Right kidney (tissue), 1 donor: ENCODE measurements around the gene CLIP4.
"Not testable (repeated sequence)": the region's sequence is repeated elsewhere in the genome, so short reads cannot be mapped to it uniquely, and the experiment has no call there.

Experiments used
- DNase-seq: peaks from one replicate; pipeline ENCODE4 v3.0.0-alpha.2; 2016

Gene CLIP4

DNA sequence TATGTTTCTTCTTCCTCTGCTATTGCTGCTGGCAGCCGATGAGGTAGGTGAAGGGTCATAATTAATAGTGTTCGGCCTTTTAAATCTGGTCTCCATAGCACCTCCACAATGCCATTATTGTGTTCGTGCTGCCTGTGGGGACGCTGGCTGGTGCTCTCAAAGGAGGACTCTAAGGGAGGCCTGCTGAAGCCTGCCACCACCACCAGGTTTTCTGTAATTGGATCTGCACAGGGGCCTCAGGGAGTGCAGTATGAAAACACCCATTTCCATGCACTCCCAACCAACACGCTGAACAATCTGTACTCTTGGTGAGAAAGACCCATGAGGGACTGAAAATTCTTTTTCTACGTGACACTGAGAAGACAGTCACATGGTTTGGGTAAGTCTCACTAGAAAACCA, 17.6 kb upstream of the CLIP4 start:
- DNase-seq: no peak

DNA sequence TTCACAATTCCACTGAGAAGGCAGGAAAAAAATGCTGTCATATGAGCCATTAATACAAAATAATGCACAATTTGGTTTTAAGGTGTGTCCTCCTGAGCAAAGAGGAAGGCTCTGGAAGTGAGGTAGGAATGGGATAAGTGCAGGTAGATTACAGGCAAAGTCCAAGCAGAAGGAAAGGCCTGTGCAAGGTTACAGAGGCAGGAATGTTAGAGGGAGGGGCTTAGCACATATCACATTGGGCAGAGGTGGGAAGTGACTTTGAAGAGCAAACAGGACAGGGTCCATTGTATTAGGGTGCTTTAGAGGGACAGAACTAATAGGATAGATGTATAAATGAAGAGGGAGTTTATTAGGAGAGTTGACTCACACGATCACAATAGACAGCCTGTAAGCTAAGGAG, 14.7 kb upstream of the CLIP4 start:
- DNase-seq: no peak

DNA sequence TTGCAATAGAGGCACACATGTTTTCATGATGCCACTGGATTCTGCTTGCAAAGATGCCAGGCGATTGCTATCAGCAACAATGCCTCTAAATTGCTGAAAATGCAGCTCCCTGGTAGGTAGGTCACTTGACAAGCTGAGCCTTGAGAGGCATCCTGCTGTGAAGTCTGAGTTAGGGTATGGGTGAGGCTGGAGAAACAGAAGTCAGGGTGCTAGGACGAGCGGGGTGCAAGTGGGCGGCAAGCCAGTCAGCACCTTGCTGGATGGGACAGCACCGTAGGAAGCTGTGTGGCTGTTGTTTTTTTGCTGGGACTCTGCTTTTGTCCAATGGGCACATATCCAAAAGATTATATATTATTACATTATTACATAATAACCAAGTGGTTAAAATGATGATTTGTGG, 10.5 kb upstream of the CLIP4 start:
- no peak for DNase-seq

DNA sequence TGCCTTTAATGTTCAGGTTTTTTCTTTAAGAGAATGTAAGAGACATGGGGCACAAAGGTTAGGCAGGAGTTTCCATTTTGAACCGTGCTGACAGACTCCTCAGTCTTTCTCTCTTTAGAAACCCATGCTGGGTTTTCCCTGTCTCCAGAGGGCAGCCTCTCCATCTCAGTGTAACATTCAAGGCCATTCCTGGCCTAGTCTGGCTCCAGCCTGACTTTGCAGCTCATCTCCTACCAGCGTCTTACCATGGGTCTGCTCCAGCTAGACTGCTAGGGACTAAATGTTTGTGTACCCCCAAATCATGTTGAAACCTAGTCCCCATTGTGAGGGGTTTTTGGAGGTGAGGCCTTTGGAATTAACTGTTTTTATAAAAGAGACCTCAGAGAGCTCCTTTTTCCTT, 9.8 kb upstream of the CLIP4 start:
- no peak for DNase-seq

DNA sequence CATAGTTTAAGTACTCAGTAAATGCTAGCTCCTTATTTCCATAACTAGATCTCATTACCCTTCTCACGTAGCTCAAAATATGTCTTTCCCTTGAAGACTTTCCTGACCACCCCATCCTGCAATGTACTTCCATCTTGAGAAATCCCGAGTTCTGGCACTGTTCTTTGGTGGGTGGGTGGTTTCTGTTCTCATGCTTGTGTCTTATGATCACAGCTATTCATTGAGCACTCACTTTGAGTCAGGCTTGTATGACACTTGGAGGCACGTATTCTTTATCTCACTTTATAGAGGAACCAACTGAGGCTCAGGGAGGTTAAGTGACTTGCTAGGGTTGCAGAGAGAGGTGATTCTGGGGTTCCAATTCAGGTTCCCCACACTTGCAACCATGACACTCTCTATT, 9.0 kb upstream of the CLIP4 start:
- DNase-seq: no peak

DNA sequence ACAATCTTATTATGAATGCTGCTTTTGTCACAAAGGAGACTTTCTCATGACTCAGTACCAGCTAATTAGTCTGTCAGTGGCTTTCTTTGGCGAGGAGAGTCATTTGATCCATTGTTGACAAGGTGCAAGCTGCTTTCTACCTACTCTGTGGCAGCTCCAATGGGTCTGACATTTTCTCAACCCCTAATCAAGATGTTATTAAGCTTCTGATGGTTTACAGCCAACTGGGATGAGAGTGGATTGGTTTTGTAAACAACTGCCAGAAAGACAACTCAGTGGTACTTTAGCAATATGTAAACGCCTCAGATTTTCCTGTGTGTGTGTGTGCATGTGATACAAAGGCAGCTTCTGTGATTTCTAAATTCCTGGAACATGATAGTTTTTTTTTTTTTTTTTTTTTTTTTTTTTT, 8.2 kb upstream of the CLIP4 start:
- DNase-seq: no peak

DNA sequence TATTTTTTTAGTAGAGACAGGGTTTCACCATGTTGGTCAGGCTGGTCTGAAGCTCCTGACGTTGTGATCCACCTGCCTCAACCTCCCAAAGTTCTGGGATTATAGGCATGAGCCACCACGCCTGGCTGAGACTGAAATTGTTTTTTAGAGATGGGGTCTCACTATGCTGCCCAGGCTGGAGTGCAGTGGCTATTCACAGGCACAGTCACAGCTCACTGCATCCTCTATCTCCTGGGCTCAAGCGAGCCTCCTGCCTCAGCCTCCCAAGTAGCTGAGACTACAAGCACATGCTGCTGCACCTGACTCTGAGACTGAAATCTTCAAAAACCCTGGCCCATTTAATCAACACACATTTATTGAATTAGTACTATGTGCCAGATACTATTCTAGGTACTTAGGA, 7.7 kb upstream of the CLIP4 start:
- DNase-seq: not testable (repeated sequence)

DNA sequence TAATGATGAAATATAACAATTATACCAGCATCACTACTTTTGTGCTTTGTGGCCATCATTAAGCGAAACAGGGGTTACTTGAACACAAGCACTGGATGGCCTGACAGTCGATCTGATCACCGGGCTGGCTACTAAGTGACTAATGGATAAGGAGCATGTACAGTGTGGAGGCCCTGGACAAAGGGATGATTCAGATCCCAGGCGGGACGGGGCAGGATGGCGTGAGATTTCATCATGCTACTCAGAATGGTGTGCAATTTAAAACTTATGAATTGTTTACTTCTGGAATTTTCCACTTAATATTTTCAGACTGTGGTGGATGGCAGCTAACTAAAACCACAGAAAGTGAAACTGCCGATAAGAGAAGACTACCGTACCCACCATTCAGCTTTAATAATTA, 7.0 kb upstream of the CLIP4 start:
- DNase-seq: no peak

DNA sequence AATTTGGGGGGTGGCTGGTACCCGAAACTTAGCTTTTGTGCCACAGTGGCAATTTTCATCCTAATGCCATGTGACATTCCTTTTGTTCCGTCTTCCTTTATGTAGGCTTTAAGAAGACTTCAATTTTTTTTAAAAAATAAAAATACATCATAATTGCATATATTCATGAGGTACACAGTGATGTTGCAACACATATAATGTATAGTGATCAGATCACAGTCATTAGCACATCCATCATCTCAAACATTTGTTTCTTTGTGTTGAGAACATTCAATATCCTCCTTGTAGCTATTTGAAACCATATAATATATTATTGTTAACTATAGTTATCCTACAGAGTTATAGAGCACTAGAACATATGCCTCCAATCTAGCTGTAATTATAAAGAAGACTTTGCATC, 6.0 kb upstream of the CLIP4 start:
- no peak for DNase-seq

DNA sequence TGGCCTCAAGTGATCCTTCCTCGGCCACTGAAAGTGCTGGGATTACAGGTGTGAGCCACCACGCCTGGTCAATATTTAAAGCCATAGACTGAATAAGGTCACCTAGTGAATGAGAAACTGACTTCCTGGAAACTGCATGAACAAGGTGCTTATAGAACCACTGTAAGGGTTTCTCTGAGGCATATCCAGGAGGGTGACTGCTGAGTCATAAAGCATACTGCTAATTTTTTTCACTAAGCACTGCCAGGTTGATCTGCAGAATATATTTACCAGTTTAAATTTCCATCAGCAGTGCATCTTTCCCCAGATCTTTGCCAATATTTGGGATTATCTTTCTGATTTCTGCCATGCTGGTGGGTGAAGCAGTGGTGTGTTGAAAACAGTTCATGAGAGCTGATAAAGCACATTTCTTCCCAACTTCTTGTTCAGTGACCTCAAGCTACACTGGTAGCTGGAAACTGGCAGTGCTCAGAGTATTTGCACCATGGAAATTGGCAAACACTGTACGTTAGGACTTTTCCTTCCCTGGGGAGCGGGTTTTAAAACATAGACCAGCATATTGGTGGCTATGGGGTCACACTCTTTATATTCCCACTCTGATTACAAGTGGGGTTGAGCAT, 4.2 kb upstream of the CLIP4 start:
- DNase-seq: no peak

DNA sequence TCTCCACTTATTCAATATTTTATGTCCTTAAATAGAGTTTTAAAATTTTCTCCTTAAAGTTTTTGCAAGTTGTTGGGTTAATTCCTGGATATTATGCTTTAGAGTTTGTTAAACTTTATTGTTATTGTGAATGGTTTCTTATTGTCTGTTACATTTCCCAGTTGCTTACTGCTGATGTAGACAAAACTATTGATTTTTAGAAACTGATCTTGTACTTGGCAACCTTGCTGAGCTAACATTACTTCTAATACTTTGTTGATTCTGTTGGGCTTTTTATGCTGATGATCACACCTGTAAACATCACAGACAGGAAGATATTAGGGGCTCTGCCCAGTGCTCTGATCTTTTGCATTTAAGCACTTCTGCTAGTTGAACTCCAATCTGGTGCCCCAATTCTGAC, 2.8 kb upstream of the CLIP4 start:
- no peak for DNase-seq

DNA sequence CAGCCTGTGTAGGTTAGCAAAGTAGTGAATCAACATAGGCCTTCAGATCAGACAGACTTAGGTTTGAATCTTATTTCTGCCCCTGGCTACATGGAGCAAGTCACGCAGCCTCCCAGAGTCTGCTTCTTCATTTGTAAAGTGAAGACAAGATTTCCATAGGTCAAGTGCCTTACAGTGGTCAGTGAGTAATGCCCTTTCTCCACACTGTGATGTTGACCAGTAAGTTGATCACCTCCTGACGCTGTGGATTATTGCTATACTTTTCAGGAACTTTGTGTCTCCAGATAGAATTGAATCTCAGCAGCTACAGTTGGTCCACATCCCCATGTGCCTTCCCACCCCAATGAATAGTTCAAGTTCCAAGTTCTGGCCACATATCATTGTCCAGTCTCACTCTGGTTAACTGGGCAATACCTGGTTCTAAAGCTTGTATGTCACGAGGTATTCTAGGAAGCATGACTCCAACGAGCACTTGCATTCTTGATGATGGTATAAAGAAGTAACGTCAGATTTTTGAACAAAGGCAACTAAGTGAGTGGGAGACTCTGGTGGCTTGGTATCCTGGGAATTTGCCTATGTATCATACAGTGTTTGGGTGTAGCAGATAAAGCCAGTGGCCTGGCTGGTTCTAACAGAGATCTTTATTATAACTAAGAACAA, 2.1 kb upstream of the CLIP4 start:
- DNase-seq: no peak

DNA sequence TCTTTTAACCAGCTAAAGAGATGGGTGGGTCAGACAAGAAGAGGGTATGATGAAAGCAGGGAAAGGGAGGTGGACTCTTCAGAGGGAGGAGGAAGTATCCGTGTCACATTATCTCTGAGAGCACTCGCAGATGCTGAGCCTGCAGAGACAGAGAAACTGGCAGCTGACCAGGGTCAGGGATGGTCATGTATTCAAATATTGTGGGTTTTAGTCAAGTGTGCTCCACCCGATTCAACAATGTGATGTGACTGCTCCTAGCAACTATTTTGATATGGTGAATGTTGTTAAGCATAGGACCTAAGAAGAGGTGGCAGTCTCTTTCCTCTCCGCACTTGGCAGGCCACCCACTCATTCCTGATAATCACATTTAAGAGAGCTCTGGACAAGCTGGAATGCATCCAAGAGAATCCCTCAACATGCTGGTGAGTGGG, 1.3 kb upstream of the CLIP4 start:
- no peak for DNase-seq

DNA sequence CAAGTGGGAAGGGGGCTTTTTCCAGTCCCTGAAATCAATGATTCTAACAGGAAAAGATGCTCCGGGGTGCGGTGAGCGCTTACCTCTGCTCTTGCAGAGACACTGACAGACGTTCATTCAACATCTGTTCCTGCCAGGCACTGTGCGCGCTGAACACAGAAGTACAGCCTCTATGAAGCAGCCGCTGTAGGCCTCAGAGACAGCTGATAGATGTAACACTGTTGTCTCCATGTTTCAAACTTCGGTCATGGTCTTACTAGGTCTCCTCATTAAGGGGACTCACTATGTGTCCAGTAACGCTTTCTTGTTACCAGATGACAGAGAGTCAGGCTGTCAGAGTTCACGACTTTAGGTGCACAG, 649 bp upstream of the CLIP4 start:
- DNase-seq: no peak

DNA sequence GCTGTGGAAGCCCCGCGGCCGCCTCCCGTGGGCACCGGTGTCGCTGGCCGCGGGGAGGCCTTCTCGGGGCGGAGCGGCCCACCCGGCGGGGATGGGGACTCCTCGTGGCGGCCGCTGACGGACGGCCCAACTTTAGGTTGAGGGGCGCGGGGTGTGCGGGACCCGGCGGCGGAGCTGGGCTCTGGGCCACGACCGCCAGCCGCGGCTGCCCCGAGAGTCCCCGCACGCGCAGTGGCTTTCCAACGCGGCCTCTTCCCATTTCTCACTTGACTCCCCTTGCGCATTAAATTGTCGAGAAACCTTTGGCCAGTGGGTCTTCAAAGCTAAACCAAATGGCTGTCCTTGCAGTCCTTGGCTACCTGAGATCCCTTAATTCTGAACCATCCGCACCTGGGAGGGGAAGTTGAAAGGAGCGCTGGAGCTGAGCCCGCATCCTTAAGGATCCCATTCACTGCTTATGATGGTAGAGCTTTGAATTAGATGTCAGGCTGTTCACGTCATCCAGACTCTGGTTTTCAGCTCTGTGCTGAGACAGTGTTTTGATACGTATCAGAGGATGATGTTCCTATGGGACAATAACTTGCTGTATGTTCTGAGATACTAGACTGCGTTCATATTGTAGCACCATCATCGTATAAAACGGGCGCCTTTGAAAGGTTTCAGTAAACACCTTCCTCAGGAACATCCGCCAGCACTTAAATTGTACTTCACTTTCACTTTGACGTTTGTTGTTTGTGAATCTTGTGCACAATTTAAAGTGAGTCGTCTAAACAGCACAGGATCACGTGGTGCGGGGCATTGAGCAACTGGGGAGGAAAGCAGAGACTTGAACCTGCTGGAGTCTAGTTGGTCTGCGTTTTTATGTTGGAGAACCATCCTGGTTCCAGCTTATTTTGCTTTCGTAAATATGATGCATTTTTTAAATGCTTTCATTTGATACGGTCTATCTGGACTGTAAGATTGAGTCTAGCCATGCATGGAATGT, 874 bp downstream of the CLIP4 start:
- peak; percentile 78 for DNase-seq

DNA sequence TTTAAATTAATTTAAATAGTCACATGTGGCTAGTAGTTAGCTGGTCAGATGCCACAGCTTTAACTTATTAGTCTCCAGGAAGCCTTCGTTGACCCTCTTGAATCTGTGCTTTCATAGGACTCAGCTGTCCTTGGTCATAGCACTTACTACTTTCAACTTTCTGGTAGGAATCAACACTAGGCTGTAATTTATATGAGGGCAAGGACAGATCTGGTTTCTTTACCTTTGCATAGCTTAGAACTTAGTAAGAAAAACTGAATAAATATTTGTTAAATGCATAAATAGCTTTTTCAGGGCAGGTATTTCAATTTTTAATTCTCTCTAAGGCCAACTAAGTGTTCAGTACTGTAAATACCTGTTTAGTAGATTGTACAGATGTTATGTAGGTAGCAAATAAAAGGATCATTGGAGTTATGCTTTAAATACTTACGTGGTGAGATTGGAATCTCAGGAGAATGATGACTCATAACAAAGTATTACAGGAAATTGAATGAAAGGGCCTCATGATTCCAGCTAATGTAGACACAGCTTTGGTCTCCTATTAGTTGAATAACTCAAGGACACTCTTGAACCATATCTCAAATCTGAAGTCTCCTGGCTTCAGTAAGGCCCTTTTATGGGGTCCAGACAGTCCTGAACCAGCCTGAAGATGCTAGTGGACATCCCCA, 2.6 kb downstream of the CLIP4 start:
- no peak for DNase-seq

DNA sequence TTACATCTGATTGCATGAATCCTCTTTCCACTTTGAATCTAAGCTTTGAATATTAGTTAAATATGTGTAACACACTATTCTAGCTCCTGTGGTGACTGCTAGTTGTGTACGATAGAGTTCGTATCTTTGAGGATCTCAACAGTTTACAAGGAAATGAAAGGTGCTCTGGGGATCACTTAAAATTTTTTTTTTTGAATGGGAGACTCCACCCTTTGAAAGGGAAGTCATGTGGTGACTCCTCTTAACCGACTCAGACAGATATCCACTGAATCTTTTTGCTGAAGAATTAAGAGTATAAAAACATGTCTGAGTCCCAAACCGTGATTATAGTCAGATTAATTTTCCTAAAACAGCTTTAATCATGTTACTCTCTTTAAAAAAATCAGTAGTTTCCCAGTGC, 4.0 kb downstream of the CLIP4 start:
- no peak for DNase-seq

DNA sequence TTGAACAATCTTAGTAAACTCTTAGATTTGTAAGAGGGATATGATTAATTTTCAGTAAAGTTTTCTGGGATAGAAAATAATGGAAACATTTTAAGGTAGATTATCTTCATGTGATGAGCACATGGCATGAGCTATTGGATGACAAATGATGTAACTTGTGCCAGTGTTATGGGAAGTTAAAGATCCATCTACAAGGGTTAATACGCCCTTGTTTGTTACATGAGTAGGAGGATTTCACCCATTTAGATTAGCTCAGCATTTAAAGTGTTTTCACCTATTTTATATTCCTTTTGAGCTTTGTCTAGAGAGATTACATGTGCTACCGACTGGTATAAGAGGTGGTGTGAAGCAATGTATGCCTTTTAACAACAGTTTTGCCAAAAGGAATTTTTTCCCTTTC, 5.6 kb downstream of the CLIP4 start:
- DNase-seq: no peak

DNA sequence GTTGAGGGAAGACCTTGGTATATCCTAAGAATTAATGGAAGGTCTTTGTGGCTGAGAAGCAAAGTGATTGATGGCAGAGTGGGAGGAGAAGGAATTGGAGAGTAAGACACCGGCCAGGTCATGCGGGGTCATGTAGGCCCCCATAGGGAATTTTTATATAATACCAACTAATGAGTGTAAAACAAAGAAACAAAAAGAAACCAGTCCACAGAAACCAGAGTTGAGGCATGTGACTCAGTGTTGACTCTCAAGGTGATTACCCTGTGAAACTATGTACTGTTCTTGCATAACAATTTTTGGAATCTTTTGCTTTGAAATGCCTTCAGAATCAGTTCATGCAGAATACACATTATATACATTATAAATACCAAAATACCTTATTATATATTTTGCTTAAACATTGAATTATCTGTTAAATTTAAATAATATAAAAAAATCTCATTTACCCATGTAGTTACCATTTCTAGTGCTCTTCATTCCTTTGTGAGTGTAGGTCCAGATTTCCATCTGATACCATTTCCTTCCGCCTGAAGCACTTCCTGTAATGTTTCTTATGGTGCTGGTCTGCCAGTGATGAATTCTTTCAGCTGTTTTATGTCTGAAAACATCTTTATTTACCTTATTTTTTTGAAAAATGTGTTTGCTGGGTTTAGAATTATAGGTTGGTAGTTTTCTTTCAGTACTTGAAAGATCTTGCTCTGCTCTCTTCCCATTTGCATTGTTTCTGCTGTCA, 8.6 kb downstream of the CLIP4 start:
- no peak for DNase-seq

DNA sequence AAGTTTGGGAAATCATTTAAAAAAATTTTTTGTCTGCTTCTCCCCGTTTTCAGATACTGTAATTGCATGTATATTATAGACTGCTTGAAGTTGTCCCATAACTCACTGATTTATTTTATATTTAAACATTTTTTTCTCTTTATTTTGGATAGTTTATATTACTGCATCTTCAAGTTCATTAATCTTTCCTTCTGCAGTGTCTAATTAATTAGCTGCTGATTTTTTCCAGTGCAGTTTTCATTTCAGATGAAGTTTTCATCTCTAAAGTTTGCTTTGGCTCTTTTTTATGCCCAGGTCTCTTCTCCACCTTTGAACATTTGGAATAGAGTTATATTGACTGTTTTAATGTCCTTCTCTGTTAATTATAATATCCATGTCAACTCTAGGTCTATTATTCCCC, 9.3 kb downstream of the CLIP4 start:
- DNase-seq: no peak

DNA sequence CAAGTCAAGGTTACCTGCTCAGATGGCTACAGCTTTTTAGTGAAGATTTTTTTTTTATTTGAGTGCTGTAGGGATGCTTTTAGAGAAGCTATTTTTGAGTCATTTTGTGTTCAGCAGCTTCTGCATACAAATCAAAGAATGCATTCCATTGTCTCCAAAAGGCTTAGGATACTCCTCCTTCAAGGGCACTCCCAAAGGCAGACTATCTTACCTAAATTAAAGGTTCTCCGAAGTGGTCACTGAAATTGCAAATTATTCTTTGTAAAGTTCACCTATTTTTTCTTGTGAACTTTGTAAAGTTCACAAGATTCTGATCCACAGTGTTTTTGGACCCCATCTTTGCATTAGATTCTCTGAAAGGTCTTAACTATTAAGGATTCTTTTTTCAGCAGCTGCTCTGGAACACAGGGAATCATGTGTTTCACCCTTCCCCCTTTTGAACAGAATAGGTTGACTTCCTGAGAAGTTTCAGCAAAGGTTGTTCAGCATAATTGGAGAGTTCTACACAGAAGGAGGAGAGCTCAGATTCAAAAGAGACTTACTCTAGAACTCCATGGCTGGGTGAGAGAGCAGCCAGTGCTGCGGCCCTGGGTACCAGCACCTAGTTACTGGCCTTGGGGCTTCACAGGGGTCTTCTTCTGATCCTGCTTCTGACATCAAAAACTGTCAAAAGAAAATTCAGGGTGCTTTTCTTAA, 14.5 kb downstream of the CLIP4 start:
- DNase-seq: no peak

DNA sequence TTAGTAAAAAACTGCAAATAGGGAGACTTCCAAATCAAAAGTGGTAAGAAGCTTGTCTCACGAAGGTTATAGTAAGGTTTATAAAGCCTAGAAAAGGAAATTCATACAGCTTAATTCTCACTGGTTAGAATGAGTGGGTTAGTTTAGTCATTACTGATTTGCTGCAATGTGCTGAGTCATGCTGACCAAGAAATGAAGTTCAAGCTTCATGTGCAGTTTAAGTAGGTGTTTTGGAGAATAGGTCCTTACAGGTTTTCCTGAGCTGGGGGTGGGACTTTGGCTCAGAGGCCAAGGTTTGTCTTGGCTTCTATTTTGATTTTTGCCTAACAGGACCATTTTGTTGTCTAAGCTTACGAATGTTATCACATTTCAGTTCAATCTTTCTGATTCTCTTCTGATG, 15.1 kb downstream of the CLIP4 start:
- DNase-seq: no peak
